NCI-H1930 (cell line): ENCODE results near the gene FOXN3.

Experiments used
- DNase-seq, 2 experiments: peaks; one replicate each; lab custom pipeline; 2025; lab: John Stamatoyannopoulos, UW

FOXN3 gene

DNA sequence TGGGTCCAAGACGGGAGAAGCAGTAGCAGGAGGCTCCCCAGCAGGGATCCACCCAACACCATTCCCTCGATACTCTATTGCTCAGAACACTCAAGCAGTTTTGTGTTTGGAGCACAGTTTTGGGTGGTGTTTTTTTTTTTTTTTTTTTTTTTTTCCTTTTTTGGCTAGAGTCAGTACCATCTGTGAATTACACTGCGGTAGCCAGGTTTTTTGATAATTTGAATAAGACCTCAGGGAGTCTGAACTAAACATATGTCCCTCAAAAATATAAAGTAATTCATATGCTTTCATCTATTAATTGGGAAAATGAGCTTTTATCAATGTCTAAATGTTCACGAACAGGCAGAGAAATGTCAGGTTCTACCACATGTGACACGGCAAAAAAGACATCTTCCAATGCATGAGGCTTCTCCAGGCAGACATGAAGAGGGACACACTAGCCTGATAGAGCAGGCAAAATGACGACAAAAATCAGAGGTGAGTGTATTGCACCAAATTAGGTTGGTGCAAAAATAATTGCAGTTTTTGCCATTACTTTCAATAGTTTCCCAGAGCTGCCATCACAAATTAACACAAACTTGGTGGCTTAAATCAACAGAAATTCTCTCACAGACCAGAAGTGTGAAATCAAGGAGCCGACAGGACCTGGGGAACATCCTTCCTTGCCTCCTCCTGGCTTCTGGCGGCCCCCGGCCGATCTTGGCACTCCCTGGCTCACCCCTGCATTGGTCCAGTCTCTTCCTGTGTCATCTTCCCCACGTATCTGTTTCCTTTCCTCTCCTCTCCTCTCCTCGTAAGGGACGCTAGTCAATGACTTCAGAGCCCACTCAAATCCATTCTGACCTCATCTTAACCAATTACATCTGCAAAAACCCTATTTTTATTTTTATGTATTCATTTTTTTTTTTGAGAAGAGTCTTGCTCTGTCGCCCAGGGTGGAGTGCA lies 33.9 kb downstream of the FOXN3 start:
- DNase-seq = no peak

GRCh38 chr14:89382487-89382886 lies 34.5 kb downstream of the FOXN3 start:
- DNase-seq = no peak

- no peak for DNase-seq
Measured at GRCh38 chr14:89379891-89380820, 36.9 kb downstream of the FOXN3 start.

- no peak for DNase-seq
Measured at GRCh38 chr14:89379006-89379405, 38.0 kb downstream of the FOXN3 start.

- no peak for DNase-seq
Measured at GRCh38 chr14:89378119-89378518, 38.9 kb downstream of the FOXN3 start.

- no peak for DNase-seq
Measured at GRCh38 chr14:89377544-89377943, 39.5 kb downstream of the FOXN3 start.

GRCh38 chr14:89374908-89375307 lies 42.1 kb downstream of the FOXN3 start:
- DNase-seq = no peak

DNA sequence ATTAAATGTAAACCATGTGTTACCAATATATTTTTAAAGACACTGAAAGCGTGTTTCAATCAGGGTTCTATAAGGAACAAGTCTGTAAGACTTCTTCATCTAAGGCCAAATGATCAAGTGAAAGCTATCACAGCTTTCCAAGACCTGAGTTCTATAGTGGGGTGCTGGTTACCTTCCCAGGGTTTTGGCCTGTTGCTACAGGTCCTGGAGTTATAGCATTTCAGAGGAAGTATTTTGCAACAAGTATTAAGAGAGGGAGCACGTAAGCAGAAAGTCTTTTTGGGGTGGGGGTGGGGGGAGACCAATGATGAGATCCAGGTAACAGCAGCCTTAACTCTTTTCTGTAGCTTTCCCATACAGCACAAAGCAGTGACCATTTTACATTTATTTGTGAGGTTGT lies 43.8 kb downstream of the FOXN3 start:
- DNase-seq = no peak

- no peak for DNase-seq
Measured at GRCh38 chr14:89372512-89372883, 44.5 kb downstream of the FOXN3 start.

- no peak for DNase-seq
Measured at GRCh38 chr14:89371585-89372511, 45.2 kb downstream of the FOXN3 start.

GRCh38 chr14:89370781-89371180 lies 46.3 kb downstream of the FOXN3 start:
- no peak for DNase-seq

GRCh38 chr14:89370381-89370780 lies 46.7 kb downstream of the FOXN3 start:
- DNase-seq = no peak

DNA sequence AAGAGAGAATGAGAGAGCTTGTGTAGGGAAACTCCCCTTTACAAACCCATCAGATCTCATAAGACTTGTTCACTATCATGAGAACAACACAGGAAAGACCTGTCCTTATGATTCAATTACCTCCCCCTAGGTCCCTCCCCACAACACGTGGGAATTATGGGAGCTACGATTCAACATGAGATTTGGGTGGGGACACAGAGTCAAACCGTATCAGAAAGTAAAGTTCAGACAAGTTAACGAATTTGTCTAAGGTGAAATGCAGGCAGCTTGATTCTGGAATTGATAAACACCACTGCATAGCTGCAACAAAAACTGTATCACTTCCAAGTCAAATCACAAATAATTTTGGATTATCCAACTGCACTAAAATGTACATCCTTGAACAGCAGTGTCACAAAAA lies 47.4 kb downstream of the FOXN3 start:
- no peak for DNase-seq

GRCh38 chr14:89368490-89369477 lies 48.2 kb downstream of the FOXN3 start:
- DNase-seq = no peak

GRCh38 chr14:89367779-89368120 lies 49.3 kb downstream of the FOXN3 start:
- DNase-seq = no peak

DNA sequence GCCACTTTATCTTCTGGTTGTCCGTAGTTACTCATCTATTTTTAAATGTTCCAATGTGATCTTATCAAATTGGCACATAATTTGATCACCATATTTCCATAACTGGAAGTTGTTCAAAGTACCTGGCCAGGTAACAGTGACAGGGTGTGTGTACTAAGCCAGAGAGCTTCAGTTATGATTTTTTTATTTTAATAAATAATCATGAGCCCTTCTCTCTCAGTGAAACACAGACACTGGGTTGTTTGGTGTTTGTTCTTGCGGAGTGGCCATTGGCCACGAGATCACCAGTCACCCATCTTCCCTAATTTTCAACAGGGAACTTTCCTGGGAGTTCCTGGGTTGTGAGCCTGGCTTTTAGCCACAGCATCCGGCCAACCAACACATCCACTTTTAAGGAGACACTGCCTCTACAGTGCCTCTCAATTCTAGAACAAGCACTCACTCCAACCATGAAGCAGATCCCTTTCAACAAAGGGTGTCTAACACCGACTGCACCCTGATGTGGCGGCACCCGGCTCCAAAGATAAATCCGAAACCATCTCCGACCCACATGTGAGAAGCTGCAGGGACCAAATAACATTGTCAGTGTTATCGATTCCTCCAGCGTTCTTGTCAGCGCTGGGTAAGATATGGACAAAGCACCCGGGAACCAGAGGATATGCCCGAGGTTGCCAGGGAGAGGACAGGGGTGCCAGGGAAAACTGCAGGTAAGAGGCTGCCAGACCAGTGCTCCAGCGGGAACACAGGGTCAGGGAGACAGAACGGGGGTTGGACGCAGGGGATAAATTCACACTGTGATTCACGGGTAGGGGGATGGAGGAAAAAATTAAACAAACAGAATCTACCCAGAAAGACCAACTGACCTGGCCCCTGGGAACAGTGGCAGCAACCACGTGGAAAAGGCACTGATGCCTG lies 49.9 kb downstream of the FOXN3 start:
- DNase-seq = no peak

GRCh38 chr14:89365061-89365801 lies 51.8 kb downstream of the FOXN3 start:
- no peak for DNase-seq

DNA sequence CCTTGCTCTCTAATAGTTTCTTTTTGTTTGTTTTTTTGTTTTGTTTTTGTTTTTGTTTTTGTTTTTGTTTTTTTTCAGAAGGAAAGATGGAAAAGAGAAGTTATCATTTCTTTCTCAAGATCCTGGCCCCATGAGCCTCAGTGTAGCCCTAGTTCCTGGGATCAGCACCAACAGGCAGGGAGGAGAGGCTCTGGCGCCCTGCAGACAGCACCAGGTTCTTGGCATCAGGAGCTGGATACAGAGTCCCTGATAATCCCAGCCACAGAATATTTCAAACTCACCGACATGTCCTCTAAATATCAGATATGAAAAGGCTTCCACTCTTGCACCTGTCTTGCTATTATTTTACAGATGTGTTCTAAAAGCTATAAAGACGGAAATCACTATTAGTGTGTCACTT lies 52.7 kb downstream of the FOXN3 start:
- DNase-seq = no peak

- DNase-seq = no peak
Measured at GRCh38 chr14:89360277-89360676, 56.8 kb downstream of the FOXN3 start.
